ENCODE measurements around the gene FAM13A.
A peak's percentile ranks its signal among the peaks of the same experiment; 100 is the strongest.

Gene FAM13A

DNA sequence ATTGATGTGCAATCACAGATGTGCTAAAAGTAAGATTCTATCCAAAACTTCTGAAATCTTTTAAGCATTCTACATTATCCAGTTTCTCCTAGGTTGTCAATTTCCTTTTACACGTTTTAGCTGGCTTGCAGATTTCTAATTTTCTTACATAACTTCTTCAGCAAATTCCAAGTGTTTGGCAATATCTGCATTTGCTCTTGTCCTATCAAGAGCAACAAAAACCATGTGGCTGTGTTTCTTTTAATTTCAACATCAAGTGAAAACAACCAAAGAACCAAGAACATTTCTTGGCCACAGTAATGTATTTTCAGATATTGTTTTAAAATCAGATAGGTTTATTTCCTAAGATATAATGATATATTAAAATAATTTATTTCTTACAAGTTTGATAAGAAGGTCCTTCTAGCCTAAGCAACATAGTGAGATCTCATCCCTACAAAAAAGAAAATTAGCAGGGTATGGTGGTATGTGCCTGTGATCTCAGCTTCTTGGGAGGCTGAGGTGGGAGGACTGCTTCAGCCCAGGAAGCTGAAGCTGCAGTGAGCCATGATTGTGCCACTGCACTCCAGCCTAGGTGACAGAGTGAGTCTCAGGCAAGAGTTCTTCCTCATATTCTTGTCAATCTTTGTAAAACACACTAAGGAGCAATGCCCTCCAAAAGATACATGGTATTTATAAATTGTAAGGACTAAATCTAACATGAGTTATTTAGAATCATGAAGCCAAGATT lies 228.0 kb downstream of the FAM13A start:
- DNase-seq: no peak

DNA sequence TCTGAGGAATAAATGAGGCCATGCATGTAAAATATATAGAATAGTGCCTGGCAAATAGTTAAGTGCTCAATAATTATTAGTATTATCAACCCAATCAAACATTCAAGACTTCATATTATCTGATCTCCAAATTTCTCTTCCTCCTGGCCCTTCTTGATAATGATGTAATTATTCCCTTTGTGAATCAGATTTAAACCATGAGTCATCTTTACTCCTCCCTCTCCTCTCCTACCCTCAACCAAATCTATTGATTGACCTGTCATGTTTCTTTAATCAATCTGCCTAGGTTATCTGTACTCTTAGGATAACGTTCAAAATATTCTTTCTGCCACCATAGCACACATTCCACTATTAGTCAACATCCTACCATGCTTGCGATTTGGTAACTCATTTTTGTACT lies 229.5 kb downstream of the FAM13A start:
- no peak for DNase-seq

DNA sequence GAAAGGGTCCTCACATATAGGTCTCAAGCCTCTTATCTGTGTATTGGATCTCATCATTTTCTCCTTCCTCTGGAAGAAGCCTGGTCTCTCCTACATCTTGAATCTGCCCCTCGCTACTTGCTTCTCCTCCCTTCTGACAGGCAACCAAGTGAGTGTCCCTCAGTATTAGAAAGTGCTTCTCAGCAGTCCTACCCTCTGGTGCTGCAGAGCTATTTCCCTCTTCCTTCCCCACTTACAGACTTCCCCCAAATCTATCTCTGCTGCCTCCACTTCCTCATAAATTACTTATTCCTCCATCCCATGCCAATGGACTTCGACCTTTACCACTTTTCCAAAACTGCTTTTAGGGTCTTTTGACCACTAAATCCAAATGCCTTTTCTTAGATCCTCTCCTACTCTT lies 230.2 kb downstream of the FAM13A start:
- no peak for DNase-seq

DNA sequence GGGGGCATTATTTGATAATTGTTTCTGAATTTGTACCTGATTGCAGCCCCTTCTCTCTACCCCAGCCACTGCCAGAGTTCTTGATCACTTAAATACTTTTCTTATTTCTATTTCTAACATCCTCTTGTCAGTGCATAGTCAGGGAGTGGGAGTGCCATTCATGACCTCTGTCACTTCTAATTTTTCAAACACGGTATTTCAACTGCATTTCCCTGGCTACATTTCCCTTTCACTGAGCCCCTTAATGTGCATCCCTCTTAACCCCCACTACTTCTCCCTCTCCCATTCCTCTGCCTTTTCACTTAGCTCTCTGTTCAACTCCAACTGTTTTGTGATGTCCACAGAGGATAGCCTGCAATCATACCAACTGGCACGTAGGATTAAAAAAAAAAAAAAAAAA lies 231.1 kb downstream of the FAM13A start:
- DNase-seq: no peak

DNA sequence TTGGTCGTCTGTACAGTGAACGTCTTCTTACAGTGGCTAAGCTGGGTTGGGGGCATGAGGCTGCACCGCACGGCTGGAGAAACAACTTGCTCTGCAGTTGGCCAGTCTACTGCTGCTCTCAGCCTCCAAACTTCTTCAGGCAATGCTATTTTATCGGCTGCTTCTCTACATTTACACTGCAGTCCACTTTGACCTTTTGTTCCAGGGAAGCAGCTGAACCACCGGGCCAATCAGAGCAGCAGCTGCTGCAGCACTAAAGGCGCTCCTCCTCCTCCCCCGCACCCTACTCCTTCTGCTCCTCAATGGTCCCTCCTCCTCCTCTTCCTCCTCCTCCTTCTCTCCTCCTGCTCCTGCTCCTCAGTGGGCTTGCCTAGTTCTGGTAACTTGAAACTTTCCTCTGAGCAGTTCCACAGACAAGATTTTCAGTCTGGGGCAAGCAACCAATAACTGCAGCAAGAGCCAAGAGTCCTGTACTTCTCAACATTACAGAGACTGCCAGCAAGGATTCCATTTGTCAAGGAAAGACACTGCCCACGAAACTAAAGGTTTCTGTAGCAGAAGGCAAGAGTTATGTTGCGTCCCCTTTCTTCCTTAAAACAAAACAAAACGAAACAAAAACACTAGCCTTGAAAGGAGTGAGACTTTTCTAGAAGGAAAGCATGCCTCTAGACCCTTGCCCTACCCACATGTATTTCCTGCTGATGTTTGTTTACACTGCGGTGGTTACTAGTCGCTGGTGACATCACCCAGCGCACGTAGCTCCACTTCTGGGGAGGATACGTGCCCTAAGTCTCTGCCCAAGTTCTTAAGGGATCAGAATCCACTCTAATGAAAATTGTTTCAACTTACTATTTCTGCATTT lies 233.7 kb downstream of the FAM13A start:
- DNase-seq: peak; percentile 79

DNA sequence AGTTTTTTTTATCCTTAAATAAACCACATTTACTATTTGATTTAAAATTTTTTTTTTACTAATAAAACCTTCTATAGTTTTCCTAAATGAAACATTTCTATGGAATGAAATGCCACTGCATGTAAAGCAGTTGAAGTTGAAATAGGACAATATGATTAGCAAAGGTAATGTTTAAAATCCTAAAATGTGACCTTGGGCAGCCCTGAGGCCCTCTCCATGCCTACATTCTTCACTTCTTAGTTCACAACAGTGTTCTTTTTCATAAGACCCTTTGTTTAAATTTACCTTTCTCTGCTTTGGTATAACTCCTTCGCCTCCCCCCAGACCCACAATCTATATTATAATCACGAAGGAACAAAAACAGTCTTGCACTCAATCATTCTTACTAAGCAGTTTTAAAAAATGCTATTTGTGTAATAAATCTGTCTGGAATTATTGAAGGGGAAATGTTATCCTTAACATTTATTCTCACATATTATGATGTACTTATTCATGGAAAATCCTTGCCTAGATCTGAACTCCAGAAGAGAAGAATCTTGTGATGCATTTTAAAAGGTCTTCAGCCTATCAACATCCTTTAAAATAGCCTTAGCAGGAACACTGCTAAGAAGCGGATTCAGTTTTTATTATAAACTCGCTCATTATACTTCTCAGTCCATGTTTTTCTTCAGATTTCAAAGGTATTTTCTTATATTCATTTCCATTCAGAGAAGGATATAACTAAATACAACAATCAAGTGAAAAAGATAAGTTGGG lies 234.8 kb downstream of the FAM13A start:
- DNase-seq: no peak

DNA sequence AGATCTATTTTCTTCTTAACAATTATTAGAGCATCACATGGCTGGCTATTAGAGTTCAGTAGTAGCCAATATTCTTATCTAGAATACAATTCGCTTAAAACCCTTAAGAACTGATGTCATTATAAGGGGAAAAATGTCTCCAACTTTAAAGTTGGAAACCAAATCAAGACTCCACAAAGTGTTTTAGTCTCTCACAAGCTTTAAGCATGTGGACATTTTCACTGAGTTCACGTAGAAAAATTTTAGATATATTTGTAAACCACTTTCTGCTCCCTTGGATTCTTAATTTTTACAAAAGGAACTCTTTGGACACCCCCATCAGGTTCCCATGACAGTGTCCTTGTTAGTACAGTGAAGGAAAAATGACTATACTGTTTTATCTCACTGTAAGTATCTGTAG lies 235.5 kb downstream of the FAM13A start:
- no peak for DNase-seq

DNA sequence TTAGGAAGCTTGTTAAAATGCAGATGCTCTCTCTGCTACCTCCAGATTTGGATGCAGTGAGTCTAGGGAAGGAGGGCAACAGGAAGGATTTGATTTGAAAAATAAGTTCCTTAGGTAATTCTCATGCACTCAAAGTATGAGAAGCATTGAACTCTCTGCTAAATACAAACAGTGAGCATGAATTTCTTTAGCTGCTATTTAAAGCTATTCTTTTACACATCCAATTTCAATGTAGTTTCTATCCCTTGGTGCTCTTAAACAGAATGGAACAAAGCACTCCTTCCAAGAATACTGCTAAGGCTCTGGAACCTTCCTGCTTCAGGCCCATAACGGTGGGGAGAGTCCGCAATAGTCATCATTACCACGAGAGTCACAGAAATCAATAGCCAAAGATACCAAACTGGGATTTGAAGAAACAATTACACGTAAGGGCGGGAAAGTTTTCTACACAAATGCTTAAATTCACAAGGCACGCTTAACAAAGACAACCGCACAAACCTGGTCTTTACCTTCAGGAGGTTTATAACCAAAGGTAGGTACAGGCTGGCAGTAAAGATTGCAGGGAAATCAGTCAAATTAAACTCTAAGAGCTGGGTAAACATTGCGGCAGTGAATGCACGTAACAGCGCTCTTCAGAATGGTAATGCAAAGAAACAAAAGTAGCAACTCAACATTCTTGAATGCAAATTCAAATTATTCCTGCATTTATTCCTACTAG lies 236.1 kb downstream of the FAM13A start:
- no peak for DNase-seq

DNA sequence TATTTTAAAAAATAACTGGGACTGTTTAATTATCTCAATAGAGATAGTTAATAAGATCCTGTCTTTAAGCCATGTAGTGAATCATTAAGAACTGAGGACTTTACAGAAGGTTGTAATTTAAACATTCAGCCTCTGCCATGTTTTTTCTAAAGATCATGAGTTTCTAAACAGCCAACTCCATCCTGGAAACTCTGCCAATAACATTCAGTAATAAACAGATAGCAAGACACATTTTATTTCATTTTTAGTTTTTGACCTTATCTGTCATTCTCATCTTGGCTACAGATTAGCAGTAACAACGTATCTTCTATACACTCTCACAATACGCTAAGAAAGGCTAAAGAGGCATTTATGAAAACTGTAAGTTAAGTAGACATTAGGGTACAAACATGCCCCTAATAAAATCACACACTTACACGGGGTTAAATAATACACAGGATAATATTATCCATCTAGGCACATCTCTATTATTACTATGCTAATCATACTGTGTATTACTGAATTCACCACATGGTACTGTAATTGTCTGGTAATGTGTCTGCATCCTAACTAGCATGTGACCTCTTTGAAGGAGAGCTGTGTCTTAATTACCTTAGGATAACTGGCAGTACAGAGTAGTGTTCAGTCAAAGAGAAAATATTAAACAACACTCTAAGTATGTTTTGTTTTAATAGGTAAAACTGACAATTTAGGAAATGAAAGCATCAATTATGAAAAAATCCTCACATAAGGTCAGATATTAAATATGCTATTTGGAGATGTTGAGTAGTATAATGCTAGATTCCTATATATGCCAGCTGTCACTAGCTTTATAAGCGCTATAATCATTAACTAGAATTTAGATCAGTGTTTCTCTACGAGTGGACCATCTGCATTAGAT lies 236.9 kb downstream of the FAM13A start:
- DNase-seq: no peak

DNA sequence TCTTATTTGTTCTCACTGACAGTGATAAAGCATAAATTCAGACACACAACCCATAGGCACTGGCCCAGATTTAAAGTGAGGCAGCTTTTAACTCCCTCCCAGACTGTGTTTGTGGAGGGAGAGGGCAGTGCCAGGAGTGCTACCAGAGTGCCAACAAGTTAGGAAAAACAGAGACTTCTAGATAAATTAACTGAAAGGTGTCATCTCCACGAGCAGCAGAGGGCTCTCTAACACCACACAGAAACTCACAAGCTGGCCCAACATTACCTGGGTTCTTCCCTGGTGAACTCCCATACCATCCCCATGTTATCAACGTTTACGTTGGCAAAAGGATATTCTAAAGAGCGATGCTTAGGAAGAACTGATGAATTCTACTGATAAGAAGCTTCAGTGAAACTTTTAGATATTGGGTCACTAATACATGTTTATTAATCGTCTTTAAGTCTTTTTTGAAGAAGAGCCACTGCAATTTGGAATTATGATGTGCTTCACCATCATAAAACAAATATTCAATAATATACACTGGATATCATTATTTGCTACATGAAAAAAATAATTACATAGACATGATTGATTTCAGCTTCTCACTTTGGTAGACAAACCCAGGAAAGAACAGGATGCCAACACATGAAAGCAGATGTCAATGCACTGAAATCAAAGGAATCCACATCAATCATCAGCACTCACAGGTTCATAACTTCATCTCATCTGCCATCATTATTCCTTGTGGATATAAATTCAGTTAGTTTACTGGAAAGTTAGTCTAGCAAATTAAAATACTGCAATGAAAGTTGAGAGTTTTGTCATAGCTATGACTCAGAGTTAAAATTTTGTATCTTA lies 238.1 kb downstream of the FAM13A start:
- no peak for DNase-seq

DNA sequence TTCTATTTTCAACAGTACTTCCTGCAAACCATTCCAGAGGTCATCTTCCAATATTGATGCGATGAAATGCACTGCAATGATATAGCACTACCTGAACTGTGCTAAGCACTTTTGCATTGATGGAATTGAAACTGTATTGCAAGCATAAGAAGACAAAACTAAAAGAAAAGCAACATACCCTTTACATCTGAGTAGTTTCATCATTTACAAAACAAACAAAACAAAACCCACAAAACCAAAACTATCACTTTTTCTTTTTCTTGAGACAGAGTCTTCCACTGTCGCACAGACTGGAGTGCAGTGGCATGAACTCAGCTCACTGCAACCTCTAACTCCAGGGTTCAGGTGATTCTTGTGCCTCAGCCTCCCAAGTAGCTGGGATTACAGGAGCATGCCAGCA lies 239.2 kb downstream of the FAM13A start:
- no peak for DNase-seq

DNA sequence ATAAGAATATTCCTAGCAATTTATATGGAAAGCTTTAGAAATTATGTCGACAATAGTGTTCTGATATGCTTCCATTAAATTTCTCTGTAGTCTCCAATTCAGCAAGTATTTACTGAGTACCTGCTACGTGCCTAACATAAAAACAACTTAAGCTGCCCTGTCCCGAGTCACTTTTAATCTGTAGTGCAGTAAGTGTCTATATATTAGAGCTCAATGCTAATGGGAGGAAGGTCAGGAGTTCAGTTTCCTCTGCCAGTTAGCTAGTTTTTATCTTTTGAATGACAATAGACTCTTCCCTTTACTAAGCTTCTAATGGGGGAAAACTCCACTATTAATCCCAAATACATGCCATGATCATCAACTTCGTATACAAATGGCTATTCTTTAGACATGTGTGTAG lies 240.6 kb downstream of the FAM13A start:
- DNase-seq: no peak

DNA sequence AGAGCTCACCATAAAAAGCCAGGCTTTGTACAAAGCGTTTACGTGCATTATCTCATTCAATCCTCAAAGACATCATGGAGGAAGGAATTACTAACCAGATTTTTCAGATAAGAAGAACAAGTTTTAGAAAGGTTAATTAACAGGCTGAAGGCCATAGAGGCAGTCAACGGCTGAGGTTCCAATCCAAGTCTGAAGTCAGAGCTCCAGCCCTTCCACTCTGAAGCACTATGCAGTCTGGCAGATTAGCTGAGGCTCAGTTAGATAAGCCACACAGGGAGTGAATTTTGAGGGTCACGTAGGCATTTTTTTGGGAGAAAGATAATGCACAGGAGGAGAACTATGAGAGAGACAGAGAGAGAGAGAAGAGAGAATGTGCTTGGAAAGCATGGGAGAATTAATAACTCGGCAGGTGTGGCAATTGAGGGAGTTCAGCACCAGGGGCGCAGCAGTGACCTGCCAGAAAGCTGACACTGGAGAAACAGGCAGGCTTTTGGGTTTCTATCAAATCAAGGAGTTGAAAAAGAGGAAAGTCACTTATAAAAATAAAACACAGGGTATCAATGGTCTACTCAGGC lies 242.9 kb downstream of the FAM13A start:
- no peak for DNase-seq

DNA sequence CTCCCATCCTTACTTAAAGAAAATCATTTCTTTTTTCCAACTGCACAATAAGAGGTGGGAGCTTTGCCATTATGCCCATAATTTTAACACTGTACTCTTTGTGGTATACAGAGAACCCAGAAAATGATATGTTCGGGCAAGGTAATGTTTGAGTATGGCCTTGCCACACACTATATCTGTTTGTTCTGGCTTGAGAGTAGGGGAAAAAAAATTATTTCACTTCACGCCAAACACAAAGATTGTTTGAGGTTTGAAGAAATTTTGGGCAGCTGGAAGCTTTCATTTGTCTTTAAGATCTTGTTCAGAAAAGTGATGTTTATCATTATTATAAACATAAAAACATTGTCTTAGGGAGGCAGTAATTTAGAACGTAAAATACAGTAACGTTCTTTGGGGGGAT lies 244.0 kb downstream of the FAM13A start:
- no peak for DNase-seq

DNA sequence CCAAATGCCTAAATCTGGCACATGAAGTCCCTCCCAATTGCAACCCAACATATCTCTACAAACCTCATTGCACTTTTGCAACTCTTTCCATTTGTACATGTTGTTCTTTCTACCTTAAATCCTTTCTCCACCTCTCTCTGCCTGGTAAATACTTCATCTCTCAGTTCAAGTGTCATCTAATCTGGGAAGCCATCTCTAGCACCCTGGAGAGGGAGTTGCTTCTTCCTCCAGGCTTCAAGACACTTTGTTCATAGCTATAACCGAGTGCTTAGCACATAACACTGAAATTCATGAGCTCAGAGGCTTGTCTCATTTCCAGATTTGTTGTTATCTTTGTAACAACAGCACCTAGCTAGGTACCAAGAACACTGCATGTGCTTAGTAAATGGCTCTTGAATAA lies 244.6 kb downstream of the FAM13A start:
- DNase-seq: no peak

DNA sequence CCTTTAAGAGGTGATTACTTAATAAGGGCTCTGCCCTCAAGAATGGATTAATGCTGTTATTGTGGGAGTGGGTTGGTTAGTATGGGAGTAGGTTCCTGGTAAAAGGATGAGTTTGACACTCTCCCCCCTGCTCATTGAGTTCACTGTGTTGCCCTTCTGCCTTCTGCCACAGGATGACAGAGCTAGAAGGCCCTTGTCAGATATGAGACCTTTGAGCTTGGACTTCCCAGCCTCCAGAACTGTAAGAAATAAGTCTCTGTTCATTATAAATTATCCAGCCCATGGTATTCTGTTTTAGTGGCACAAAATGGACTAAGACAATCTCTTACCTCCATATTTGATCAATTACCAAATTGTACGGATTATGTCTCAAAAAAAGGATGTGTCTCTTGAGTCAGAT lies 245.1 kb downstream of the FAM13A start:
- DNase-seq: no peak

DNA sequence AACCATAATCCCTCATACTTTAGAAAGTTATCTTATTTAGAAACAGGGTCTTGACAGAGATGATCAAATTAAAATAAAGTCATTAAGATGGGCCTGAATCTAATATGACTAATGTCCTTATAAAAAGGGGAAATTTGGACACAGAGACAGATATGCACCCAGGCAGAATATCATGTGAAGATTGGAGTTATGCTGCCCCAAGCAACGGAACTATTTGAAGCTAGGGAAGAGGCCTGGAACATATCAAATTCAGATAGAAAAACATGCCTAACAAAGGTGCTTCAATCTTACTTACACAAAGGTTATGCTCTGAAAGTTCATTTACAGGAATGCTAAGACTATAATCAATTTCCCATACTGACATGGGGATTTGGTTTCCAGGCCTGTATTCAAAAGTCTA lies 246.7 kb downstream of the FAM13A start:
- no peak for DNase-seq

DNA sequence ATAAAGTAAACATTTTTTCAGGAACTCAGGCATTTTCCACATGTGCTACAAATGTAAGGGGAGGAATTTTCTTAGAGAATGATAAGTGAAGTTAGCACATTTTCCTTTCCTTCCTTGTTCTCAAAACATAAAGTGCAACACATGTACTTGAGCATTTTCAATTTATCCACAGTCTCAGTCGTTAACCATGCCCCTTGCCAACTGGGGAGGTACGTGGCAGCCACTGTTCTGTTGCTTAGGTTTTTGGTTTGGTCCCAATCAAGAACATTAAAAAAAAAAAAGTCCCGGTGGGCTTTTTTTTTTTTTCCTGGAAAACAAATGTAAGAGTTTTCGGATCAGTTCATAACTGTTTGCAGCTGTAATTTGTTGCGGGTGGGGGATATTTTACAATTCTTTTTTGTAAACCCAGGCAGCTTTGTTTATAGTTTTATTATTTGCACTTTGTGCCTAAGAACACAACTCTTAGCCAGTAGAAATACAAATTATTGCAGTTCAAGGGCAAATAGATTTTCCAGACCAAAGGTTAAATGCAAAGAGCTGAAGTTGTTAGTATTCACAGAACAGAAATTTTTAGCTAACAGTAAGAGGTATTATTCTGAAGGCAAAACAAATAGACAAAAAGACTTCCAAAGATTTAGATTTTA lies 247.3 kb downstream of the FAM13A start:
- DNase-seq: no peak

DNA sequence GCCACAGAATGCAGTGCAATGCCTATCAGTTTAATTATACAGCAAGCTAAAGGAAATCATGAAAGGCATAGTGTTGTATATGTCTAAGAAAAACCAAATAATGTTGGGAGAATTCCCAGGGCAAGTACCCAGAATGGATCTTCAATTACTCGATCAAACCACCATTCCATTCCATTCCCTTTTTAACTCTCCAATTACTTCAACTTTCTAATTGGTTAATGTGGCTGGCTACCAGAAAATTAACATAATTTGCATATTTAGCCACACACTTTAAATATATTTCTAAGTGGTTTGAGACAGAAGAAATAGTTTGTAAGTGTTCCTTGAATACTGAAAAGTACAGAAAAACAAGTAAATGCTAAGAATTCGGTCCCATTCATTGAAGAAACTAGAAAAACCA lies 247.9 kb downstream of the FAM13A start:
- no peak for DNase-seq

DNA sequence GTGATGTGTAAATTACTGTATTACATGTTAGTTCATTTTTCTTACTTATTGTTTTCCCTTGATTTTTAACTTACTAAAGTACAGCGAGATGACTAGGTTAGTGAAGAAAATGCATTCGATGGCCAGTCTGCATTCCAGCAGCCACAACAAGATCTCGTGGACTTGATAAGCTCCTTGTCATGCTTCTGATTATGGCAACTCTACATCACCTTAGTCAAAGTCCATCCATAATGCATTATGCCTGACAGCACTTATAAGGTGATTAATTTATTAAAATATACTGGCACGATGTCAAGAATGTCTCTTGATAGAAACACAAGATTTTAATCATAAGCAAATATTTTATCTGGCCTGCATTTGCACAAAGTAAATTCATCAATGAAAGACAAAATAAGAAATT lies 249.5 kb downstream of the FAM13A start:
- DNase-seq: no peak
